KMS-11 (cell line): ENCODE measurements around the gene PPFIBP2.

Experiments
- H2AFZ ChIP-seq: fragments of 200-600 bp; sonication (generic); 2 replicates; pipeline ENCODE4 v1.6.1; 2016; ENCODE audit warnings: antibody characterized with exemption, mixed run types, low read depth
- H3K27ac ChIP-seq: fragments of 200-600 bp; sonication (generic); 2 replicates; pipeline ENCODE4 v1.6.1; 2016; ENCODE audit warnings: mild to moderate bottlenecking, mixed run types
- H3K27me3 ChIP-seq: fragments of 200-600 bp; sonication (generic); 2 replicates; pipeline ENCODE4 v1.6.1; 2017; ENCODE audit warnings: mild to moderate bottlenecking, low read depth, mixed run types, moderate library complexity; ENCODE audit not compliant: insufficient read depth
- H3K36me3 ChIP-seq: fragments of 200-600 bp; sonication (generic); 2 replicates; pipeline ENCODE4 v1.6.1; 2017; ENCODE audit warnings: mild to moderate bottlenecking, mixed run types; ENCODE audit not compliant: insufficient read depth
- H3K4me1 ChIP-seq: fragments of 200-600 bp; sonication (generic); 2 replicates; pipeline ENCODE4 v1.6.1; 2016; ENCODE audit warnings: mild to moderate bottlenecking, low read depth, mixed run types; ENCODE audit not compliant: poor library complexity, severe bottlenecking
- H3K4me2 ChIP-seq: fragments of 200-600 bp; sonication (generic); 2 replicates; pipeline ENCODE4 v1.7.0; 2016; ENCODE audit warnings: mild to moderate bottlenecking, mixed run types
- H3K4me3 ChIP-seq: fragments of 200-600 bp; sonication (generic); IDR thresholded peaks from 2 replicates; pipeline ENCODE4 v1.6.1; 2017; ENCODE audit warnings: low read depth, low read length, mixed read lengths; ENCODE audit not compliant: insufficient read depth
- H3K79me2 ChIP-seq: fragments of 200-600 bp; sonication (generic); 2 replicates; pipeline ENCODE4 v1.6.1; 2016; ENCODE audit warnings: low read depth, mixed run types; ENCODE audit not compliant: insufficient read depth
- H3K9ac ChIP-seq: fragments of 200-600 bp; sonication (generic); 2 replicates; pipeline ENCODE4 v1.6.1; 2016; ENCODE audit warnings: mild to moderate bottlenecking, mixed run types
- H4K20me1 ChIP-seq: fragments of 200-600 bp; sonication (generic); 2 replicates; pipeline ENCODE4 v1.6.1; 2016; ENCODE audit warnings: mild to moderate bottlenecking, mixed run types; ENCODE audit not compliant: insufficient read depth
- TF ChIP-seq, protein P1 (sequence below): fragments of 200-600 bp; sonication (generic); conservative IDR thresholded peaks from 2 replicates; pipeline ENCODE4 v1.6.1; 2017; ENCODE audit warnings: low read depth, mild to moderate bottlenecking, antibody characterized with exemption, low read length, moderate library complexity, mixed read lengths

PPFIBP2 gene

DNA sequence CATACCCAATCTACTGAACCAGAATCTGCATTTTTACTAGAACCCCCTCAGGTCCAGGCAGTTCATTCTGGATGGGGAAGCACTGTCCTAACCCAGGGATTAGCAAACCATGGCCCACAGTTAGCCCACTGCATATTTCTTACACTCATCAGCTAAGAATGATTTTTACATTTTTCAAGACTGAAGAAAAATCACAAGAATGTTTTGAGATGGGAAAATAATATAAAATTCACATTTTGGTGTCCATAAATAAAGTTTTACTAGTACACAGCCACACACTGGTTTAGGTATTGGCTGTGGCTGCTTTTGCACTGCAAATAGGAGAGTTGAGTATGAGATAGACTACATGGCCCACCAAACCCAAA lies 59.4 kb downstream of the PPFIBP2 start:
- peaks cover under 1% of the 10 kb centered on the region; the same call in 1 of the 2 replicates for H3K27me3 ChIP-seq
- no peak overlapping the region for H3K9ac ChIP-seq
- no peak overlapping the region for H3K4me2 ChIP-seq
- no peak overlapping the region for H3K4me3 ChIP-seq
- H3K4me1 ChIP-seq = peaks cover 27% of the 10 kb centered on the region
- H4K20me1 ChIP-seq = no peaks in the 10 kb centered on the region
- no peaks in the 10 kb centered on the region for H3K79me2 ChIP-seq
- H2AFZ ChIP-seq = no peak overlapping the region
- no peaks in the 10 kb centered on the region for H3K36me3 ChIP-seq
- H3K27ac ChIP-seq = no peak overlapping the region
- TF ChIP-seq, protein P1, sequence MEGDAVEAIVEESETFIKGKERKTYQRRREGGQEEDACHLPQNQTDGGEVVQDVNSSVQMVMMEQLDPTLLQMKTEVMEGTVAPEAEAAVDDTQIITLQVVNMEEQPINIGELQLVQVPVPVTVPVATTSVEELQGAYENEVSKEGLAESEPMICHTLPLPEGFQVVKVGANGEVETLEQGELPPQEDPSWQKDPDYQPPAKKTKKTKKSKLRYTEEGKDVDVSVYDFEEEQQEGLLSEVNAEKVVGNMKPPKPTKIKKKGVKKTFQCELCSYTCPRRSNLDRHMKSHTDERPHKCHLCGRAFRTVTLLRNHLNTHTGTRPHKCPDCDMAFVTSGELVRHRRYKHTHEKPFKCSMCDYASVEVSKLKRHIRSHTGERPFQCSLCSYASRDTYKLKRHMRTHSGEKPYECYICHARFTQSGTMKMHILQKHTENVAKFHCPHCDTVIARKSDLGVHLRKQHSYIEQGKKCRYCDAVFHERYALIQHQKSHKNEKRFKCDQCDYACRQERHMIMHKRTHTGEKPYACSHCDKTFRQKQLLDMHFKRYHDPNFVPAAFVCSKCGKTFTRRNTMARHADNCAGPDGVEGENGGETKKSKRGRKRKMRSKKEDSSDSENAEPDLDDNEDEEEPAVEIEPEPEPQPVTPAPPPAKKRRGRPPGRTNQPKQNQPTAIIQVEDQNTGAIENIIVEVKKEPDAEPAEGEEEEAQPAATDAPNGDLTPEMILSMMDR = no peak

DNA sequence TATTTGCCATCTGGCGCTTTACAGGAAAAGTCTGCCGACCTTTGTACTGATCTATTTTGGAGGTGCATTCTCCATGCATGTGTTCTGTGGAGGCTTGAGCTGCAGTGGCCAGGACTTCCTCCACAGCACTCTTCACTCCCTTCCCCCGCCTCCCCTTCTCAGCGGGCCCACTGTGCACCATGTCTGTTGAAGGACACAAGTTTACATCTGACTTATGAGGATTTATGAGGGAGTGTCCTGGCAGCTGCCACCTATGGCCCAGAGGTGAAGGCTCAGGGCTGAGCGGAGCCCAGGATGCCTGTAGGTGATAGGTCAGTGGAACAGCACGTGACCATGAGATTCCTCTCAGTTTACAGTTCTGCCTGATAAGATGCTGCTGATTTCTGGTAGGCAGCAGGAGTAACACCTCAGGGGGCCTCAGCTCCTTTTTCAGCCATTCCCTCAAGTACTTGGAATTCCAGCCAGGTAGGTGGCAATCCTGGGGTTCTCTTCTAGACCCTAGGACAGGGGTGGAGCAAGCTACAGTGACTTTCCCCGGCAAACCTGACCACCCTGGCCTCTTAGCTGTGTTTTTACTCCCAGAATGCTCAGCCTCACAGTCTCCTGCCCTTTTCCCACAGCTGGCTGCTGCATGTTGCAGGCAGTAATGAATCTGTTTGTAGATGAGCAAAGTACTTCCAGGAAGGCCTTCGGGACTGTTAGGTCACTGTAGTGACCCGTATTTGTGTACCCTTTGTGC lies 59.9 kb downstream of the PPFIBP2 start:
- Histone ChIP-seq H4K20me1 (no peaks in the 10 kb centered on the region), H3K4me1 (peaks cover 27% of the 10 kb centered on the region), H3K79me2 (no peaks in the 10 kb centered on the region), H3K4me2 (no peak overlapping the region), H3K9ac (no peak overlapping the region), H3K27ac (no peak overlapping the region), H3K27me3 (peaks cover 3% of the 10 kb centered on the region; the same call in 1 of the 2 replicates), H3K4me3 (no peak overlapping the region), H3K36me3 (no peaks in the 10 kb centered on the region), H2AFZ (no peak overlapping the region)
- TF ChIP-seq, protein P1 = no peak

DNA sequence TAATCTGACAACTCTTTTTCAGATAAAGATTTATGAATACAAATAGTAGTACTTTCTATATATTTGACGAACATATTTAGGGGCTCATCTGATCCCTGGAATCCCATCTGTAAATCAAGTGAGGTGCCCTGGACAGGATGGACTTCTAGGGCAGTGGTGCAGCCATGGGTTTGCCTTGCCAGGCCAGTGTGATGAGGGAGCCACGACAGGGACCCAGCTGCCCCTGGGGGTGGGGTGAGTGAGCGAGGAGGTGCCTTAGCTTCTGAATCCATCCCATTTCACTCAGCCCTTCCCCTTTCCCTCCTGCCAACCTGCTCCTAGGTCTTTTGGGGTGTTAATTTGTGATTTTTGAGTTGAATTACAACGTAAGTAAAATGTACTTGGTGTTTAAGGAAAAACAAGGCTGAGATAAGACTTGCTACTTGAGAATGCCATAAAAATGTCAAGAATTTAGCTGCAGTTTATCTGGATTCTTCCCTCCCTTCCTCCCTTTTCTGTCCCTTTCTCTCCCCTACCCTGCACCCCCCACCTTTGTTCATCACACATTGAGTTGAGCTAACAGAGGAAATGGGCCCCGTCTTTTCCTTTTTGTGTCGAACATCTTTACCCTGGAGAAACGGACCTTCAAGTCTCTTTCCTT lies 60.8 kb downstream of the PPFIBP2 start:
- peaks cover 31% of the 10 kb centered on the region for H3K4me1 ChIP-seq
- no peaks in the 10 kb centered on the region for H3K79me2 ChIP-seq
- H3K27ac ChIP-seq = no peak overlapping the region
- no peak overlapping the region for H3K4me2 ChIP-seq
- no peak overlapping the region for H3K9ac ChIP-seq
- TF ChIP-seq, protein P1 = no peak
- H3K4me3 ChIP-seq = no peak overlapping the region
- no peaks in the 10 kb centered on the region for H3K36me3 ChIP-seq
- no peaks in the 10 kb centered on the region for H4K20me1 ChIP-seq
- H3K27me3 ChIP-seq = peaks cover 3% of the 10 kb centered on the region; the same call in 1 of the 2 replicates
- H2AFZ ChIP-seq = no peak overlapping the region

DNA sequence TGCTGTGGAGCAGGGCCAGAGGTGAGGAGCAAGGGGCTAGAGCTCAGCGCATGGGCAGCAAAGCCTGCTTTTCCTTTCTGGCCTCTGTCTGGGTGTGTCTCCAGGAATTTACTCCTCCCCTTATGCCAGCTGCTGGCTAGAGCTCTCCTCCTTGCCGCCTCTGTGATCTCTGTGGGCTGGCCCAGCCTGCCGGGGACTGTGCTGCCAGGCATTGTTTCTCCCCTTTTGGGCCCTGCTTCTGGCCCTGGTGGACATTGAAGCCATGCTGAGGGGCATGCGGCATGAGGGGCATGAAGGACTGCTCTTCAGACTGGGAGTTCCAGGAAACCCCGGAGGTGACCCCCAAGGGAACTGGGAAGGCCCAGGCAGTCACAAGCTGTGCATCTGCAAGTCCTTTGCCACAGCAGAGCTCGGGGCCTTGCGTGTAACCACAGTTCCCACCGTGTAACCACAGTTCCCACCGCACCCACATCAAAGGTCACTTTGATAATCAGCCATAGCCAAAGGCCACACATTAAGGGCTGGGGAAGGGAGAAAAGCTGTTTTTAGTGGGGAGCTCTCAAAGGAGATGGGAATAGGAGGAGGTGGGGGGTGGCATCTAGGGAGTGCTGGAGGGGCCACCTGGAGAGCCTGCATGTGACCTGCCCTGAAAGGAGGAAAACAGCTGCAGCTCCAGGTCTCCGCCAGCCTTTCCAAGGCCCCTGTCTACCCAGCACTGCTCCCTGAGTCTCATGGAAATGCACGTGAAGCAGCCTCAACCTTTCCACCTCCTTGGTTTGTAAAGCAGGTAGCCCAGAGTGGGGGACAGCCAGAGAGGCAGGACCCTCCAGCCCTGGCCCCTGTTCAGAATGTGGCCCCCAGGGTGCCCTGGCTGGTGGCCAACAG lies 62.3 kb downstream of the PPFIBP2 start:
- Histone ChIP-seq H3K4me2 (peak overlapping the region; percentile 59; the same call in 1 of the 2 replicates), H3K9ac (no peak overlapping the region), H4K20me1 (no peaks in the 10 kb centered on the region)

More for the DNA sequence above, 62.3 kb downstream of the PPFIBP2 start:
- no peak overlapping the region for H3K27ac ChIP-seq
- TF ChIP-seq, protein P1 = no peak
- H3K4me1 ChIP-seq = peaks cover 31% of the 10 kb centered on the region
- H3K4me3 ChIP-seq = no peak overlapping the region
- peaks cover 3% of the 10 kb centered on the region; the same call in 1 of the 2 replicates for H3K27me3 ChIP-seq
- H3K36me3 ChIP-seq = no peaks in the 10 kb centered on the region
- no peak overlapping the region for H2AFZ ChIP-seq
- H3K79me2 ChIP-seq = no peaks in the 10 kb centered on the region
